GM23338 (cell line): ENCODE results near the gene CYP11A1.

Experiments used
- CREB1 ChIP-seq: fragments of 250-450 bp; sonication (Bioruptor Pico); IDR thresholded peaks from 2 replicates; pipeline ENCODE4 v1.5.0; 2020; ENCODE audit warnings: low read depth, mild to moderate bottlenecking, moderate library complexity
- EZH2 ChIP-seq: fragments of 200-600 bp; sonication (generic); IDR thresholded peaks from one replicate; pipeline ENCODE4 v1.8.0; 2017; ENCODE audit warnings: antibody characterized with exemption, mild to moderate bottlenecking, low read depth; ENCODE audit not compliant: unreplicated experiment
- EZH2phosphoT487 ChIP-seq: fragments of 200-600 bp; sonication (generic); IDR thresholded peaks from one replicate; pipeline ENCODE4 v1.8.1; 2018; ENCODE audit warnings: antibody characterized with exemption; ENCODE audit not compliant: unreplicated experiment
- JUNB ChIP-seq: IDR thresholded peaks from one replicate; pipeline ENCODE4 v1.6.1; 2016; ENCODE audit warnings: antibody characterized with exemption; ENCODE audit not compliant: unreplicated experiment
- NANOG ChIP-seq: IDR thresholded peaks from 2 replicates; pipeline ENCODE4 v1.6.1; 2016; ENCODE audit warnings: antibody characterized with exemption, borderline replicate concordance
- POLR2AphosphoS5 ChIP-seq: IDR thresholded peaks from 2 replicates; pipeline ENCODE4 v1.6.1; 2016; ENCODE audit warnings: antibody characterized with exemption, low read depth
- REST ChIP-seq: IDR thresholded peaks from one replicate; pipeline ENCODE4 v1.6.1; 2018; ENCODE audit warnings: antibody characterized with exemption; ENCODE audit not compliant: unreplicated experiment
- STAT1 ChIP-seq: IDR thresholded peaks from one replicate; pipeline ENCODE4 v1.6.1; 2016; ENCODE audit warnings: antibody characterized with exemption; ENCODE audit not compliant: unreplicated experiment
- ZNF114 ChIP-seq: fragments of 250-450 bp; sonication (Bioruptor Pico); IDR thresholded peaks from 2 replicates; pipeline ENCODE4 v1.5.0; 2020; ENCODE audit warnings: mild to moderate bottlenecking, moderate library complexity
- TF ChIP-seq, protein P1 (sequence below), 2 experiments: fragments of 200-600 bp in 1 of 2; sonication (generic) in 1 of 2; conservative IDR thresholded peaks; 2 replicates each; pipeline versions ENCODE4 v1.5.1 to v1.6.1; 2016 to 2017; ENCODE audit warnings: antibody characterized with exemption in 2 of 2, low read depth in 2 of 2, mild to moderate bottlenecking in 2 of 2, moderate library complexity in 1 of 2

DNA sequence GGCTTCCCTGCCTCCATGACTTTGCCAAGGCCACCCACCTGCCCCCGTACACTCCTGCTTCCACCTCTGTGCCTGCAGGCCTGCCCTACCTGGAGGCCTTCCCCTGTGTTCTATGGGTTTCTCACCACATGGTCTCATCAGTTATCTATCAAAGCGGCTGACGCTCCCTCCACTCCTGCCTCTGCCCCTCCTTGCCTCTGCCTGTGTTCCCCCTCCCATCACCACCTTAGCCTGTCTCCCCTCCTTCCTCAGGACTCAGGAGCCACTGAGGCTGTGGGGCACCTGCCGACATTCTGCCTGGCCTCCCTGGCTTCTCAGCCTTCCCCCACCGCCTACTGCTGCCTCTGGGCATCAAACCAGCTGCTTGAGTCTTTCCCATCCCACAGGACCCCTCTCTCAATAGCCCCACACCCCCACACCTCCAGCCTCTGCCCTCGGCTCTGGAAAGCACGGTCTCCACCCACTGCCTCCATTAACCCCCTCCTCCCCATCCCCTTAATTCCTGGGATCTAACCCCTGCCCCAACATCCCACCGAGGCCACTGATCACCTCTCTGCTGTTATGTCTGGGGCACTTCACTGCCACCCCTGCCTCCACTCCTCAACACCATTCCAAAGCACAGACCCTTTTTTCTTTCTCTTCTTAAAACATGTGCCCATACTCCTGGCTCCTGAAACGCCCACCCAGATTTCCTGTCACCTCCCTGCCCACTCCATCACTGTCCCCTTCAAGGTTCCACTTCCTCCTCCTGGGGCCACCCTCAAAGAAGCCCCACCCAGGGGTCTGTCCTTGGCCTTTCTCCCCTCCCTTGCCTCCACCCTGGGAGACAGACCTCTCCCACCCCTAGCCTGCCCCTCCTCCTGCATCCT, 24.4 kb upstream of the CYP11A1 start:
- no peak for TF ChIP-seq EZH2
- TF ChIP-seq, protein P1, sequence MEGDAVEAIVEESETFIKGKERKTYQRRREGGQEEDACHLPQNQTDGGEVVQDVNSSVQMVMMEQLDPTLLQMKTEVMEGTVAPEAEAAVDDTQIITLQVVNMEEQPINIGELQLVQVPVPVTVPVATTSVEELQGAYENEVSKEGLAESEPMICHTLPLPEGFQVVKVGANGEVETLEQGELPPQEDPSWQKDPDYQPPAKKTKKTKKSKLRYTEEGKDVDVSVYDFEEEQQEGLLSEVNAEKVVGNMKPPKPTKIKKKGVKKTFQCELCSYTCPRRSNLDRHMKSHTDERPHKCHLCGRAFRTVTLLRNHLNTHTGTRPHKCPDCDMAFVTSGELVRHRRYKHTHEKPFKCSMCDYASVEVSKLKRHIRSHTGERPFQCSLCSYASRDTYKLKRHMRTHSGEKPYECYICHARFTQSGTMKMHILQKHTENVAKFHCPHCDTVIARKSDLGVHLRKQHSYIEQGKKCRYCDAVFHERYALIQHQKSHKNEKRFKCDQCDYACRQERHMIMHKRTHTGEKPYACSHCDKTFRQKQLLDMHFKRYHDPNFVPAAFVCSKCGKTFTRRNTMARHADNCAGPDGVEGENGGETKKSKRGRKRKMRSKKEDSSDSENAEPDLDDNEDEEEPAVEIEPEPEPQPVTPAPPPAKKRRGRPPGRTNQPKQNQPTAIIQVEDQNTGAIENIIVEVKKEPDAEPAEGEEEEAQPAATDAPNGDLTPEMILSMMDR (conservative IDR thresholded peaks at IDR 0.05; ENCODE audit: low read depth in 2 of 2), result no peak
- no peak for TF ChIP-seq POLR2AphosphoS5
- TF ChIP-seq EZH2phosphoT487, result no peak
- TF ChIP-seq STAT1, result no peak
- TF ChIP-seq CREB1 (CRISPR knock-in tag), result no peak
- no peak for TF ChIP-seq REST
- TF ChIP-seq ZNF114 (CRISPR knock-in tag), result no peak
- no peak for TF ChIP-seq JUNB
- TF ChIP-seq NANOG, result no peak
